ENCODE data around the gene HMCN1. TPM values are rescaled to one million over a fixed set of nuclear protein-coding genes. Genes with fewer than 3 reads are reported as not detected.

Gene HMCN1
- total RNA-seq, 1 donor from 2014 or later, result 28.0 TPM

- H3K4me3 ChIP-seq, result no peak overlapping the region
- no peaks in the 10 kb centered on the region for H3K9me3 ChIP-seq
- H3K4me1 ChIP-seq, result peaks cover 7% of the 10 kb centered on the region
- DNase-seq (no peak), ATAC-seq (no peak)
- H3K36me3 ChIP-seq, result no peaks in the 10 kb centered on the region
- peak overlapping the region; percentile 20 for H3K27ac ChIP-seq
- TF ChIP-seq, protein P1, sequence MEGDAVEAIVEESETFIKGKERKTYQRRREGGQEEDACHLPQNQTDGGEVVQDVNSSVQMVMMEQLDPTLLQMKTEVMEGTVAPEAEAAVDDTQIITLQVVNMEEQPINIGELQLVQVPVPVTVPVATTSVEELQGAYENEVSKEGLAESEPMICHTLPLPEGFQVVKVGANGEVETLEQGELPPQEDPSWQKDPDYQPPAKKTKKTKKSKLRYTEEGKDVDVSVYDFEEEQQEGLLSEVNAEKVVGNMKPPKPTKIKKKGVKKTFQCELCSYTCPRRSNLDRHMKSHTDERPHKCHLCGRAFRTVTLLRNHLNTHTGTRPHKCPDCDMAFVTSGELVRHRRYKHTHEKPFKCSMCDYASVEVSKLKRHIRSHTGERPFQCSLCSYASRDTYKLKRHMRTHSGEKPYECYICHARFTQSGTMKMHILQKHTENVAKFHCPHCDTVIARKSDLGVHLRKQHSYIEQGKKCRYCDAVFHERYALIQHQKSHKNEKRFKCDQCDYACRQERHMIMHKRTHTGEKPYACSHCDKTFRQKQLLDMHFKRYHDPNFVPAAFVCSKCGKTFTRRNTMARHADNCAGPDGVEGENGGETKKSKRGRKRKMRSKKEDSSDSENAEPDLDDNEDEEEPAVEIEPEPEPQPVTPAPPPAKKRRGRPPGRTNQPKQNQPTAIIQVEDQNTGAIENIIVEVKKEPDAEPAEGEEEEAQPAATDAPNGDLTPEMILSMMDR (IDR thresholded peaks at IDR 0.05), result no peak
- H3K27me3 ChIP-seq (ENCODE audit: low read depth), result no peaks in the 10 kb centered on the region
- intact Hi-C loops (cut with DNase I), result no loop called here
Observed at GRCh38 chr1:185966471-185966870, 232.3 kb downstream of the HMCN1 start.

DNA sequence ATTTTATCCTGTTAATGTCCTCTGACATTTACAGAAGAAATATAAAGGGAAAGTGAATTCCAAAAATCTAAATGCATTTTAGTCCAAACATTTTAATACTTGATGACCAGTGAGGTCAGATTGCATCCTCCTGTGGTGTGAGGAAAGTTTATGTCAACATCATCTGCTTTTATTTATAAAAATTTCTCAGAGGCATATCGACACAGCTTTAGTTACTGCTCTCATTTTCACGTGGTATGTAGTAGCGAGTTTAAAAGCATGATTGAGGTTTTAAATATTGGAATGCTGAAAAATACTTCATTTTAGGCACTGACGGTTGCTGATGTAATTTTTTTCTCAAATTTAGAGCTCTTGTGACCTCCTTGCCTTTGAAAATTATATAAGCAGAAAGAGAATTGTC, 234.8 kb downstream of the HMCN1 start:
- H3K27ac ChIP-seq, result no peak overlapping the region

GRCh38 chr1:185969524-185969991, 235.4 kb downstream of the HMCN1 start:
- H3K4me3 ChIP-seq, result no peak overlapping the region
- no peak overlapping the region for H3K27ac ChIP-seq
- H3K9me3 ChIP-seq, result no peaks in the 10 kb centered on the region
- intact Hi-C loops (cut with DNase I), result no loop called here
- ATAC-seq (no peak), DNase-seq (no peak)
- H3K4me1 ChIP-seq, result no peaks in the 10 kb centered on the region
- no peaks in the 10 kb centered on the region for H3K27me3 ChIP-seq (ENCODE audit: low read depth)
- TF ChIP-seq, protein P1 (IDR thresholded peaks at IDR 0.05), result no peak
- H3K36me3 ChIP-seq, result no peaks in the 10 kb centered on the region

More for the DNA sequence above, 234.8 kb downstream of the HMCN1 start:
- Histone ChIP-seq H3K9me3 (no peaks in the 10 kb centered on the region), H3K27me3 (ENCODE audit: low read depth) (no peaks in the 10 kb centered on the region), H3K4me1 (no peaks in the 10 kb centered on the region), H3K4me3 (no peak overlapping the region), H3K36me3 (no peaks in the 10 kb centered on the region)
- intact Hi-C loops (cut with DNase I), result no loop called here
- DNase-seq, result no peak
- TF ChIP-seq, protein P1 (IDR thresholded peaks at IDR 0.05), result no peak
- ATAC-seq, result no peak

DNA sequence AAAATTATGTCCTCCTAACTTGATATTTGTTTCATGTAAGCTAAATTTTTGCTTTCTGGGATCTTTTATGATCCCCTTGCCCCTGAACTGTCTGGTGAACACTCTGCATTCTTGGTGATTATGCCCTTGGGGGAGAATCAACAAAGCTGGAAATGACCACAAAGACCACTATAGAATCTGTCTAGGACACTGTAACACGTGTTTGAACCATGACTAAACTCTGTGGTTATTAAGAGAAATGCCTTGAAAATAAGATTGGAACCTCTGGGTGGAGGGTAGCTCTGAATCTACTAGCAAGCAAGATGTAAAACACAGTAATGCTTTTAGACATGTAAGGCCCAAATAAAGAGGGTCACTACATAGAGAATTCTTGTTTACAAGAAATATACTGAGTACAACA, 237.5 kb downstream of the HMCN1 start:
- no peak for ATAC-seq
- no peaks in the 10 kb centered on the region for H3K36me3 ChIP-seq
- no peaks in the 10 kb centered on the region for H3K4me1 ChIP-seq
- H3K4me3 ChIP-seq, result no peak overlapping the region
- H3K27ac ChIP-seq, result no peak overlapping the region
- DNase-seq, result no peak
- no peaks in the 10 kb centered on the region for H3K9me3 ChIP-seq
- H3K27me3 ChIP-seq (ENCODE audit: low read depth), result no peaks in the 10 kb centered on the region
- intact Hi-C loops (cut with DNase I), result no loop called here
- TF ChIP-seq, protein P1 (IDR thresholded peaks at IDR 0.05), result no peak

GRCh38 chr1:185972096-185972850, 238.1 kb downstream of the HMCN1 start:
- no peaks in the 10 kb centered on the region for H3K36me3 ChIP-seq
- H3K4me3 ChIP-seq, result no peak overlapping the region
- no peak for ATAC-seq
- no peak overlapping the region for H3K27ac ChIP-seq
- no peaks in the 10 kb centered on the region for H3K27me3 ChIP-seq (ENCODE audit: low read depth)
- intact Hi-C loops (cut with DNase I), result no loop called here
- H3K9me3 ChIP-seq, result no peaks in the 10 kb centered on the region
- TF ChIP-seq, protein P1 (IDR thresholded peaks at IDR 0.05), result no peak
- no peak for DNase-seq
- no peaks in the 10 kb centered on the region for H3K4me1 ChIP-seq
